ENCODE measurements around the gene PIANP. TPM values are rescaled to one million over a fixed set of nuclear protein-coding genes. Genes with fewer than 3 reads are reported as not detected.
"Not testable (repeated sequence)": the region's sequence is repeated elsewhere in the genome, so short reads cannot be mapped to it uniquely, and the experiment has no call there.

The PIANP gene
- total RNA-seq, 2 donors from 2014 or later: 0.58 to 0.76 TPM

DNA sequence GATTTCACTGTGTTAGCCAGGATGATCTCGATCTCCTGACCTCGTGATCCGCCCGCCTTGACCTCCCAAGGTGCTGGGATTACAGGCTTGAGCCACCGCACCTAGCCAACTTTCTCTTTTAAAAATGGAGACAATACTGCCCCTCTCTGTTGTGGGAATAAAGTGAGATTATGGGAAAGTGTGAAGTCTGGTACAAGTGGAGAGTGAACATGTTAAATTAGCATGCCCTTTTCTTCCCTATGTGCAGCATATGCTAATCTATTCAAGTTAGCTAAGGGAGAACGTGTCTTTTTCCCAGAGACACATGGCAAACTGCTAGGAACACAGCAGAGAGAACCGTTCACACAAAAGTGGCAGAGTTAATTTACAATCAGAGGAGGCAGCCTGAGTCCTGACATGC, 24.7 kb upstream of the PIANP start:
- Mint-ChIP-seq H3K27ac (no peak overlapping the region), H3K9me3 (no peaks in the 10 kb centered on the region), H3K27me3 (ENCODE audit: low read depth) (no peaks in the 10 kb centered on the region), H3K36me3 (ENCODE audit: insufficient read depth in 2 of 2) (peaks cover 1 to 8% of the 10 kb centered on the region in 2 donors), H3K4me1 (ENCODE audit: low read depth) (peaks cover 30% of the 10 kb centered on the region), H3K4me3 (peak overlapping the region; percentile 59 to 98)
- ATAC-seq (replicated peaks in 1 of 2): no peak
- no peak for DNase-seq

DNA sequence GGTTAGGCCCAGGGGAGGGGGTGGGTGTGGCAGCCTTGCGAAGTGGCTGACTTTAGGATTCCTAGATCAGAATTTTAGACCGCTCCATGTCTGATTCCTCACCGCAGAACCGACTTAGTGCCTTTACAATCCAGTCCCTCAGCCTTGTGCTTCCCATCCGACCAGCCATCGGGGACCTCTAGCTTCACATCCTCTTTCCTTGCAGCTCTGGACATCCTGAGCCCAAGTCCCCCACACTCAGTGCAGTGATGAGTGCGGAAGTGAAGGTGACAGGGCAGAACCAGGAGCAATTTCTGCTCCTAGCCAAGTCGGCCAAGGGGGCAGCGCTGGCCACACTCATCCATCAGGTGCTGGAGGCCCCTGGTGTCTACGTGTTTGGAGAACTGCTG, 23.8 kb upstream of the PIANP start:
- Mint-ChIP-seq H3K27me3 (ENCODE audit: low read depth) (no peaks in the 10 kb centered on the region), H3K27ac (peak overlapping the region; percentile 96), H3K36me3 (ENCODE audit: insufficient read depth in 2 of 2) (peaks cover 1 to 6% of the 10 kb centered on the region in 2 donors), H3K4me1 (ENCODE audit: low read depth) (peaks cover 30% of the 10 kb centered on the region), H3K4me3 (peak overlapping the region; percentile 95 to 98), H3K9me3 (no peaks in the 10 kb centered on the region)
- peak; percentile 22 to 43 for ATAC-seq (replicated peaks in 1 of 2)
- DNase-seq: peak; percentile 35 to 48

DNA sequence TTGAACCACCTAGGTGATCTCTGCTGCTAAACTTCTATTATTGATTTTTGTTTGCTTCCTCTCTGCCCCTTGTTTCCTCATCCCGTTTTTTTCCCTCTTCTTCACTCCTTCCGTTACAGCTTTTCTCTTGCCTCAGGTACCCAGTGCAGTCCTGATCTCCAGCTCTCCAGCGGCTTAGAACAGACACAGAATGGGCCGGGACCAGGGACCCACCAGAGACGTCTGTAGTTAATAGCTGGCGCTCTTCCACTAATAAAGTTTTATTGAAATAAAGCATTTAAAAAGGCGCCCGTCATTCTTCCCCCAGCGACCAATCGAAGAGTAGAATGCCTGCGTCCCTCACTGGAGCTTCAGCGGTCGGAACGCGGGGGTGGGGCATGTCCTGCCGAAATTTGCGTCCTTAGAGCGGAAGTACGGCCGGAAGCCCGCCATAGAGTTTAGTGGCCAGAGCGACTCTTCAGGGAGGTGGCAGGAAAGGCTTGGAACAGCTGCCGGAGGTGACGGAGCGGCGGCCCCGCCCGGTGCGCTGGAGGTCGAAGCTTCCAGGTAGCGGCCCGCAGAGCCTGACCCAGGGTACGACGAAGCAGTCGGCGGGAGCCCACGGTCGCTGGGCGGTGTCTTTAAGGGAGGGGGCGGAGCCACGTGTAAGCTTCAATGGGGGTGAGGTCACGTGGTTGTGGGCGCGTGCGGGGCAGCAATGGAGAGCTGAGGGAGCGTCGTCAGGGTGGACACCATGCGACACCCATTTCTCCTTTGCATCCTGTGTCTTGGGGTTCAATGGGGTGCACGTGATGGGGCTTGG, 23.2 kb upstream of the PIANP start, which contains the start of gene COPS7A:
TSS of gene COPS7A (plus strand) at position 440 of the 802 bp plus-strand sequence. CDS start 611 bp downstream, outside the sequence.
- peak within 1 kb of the TSS; percentile 96 for H3K27ac Mint-ChIP-seq
- peak; percentile 97 to 98 for DNase-seq
- ATAC-seq (replicated peaks in 1 of 2): peak; percentile 97
- H3K4me1 Mint-ChIP-seq (ENCODE audit: low read depth): peaks cover 30% of the 10 kb centered on the region
- H3K27me3 Mint-ChIP-seq (ENCODE audit: low read depth): no peaks in the 10 kb centered on the region
- H3K9me3 Mint-ChIP-seq: no peaks in the 10 kb centered on the region
- peak within 1 kb of the TSS; percentile 95 to 98 for H3K4me3 Mint-ChIP-seq
- peaks cover 1 to 6% of the 10 kb centered on the region in 2 donors for H3K36me3 Mint-ChIP-seq (ENCODE audit: insufficient read depth in 2 of 2)

DNA sequence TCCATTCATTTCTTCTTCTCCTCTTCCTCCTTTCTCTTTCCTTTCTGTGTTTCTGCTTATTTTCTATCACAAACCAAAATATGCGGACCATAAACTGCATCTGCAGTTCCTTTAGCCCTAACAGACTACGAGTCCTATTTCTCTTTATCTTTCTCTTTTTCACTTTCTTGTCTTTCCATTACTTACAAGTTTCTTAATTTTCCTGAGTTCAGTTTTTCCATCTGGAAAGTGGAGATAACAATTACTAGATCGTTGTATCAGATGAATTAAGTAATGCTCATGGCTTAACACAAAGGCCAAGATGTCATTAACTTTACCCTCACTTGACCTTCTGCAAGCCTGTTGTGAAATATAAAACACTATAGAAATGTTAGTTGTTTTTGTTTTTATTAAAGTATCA, 22.2 kb upstream of the PIANP start:
- peaks cover 1 to 6% of the 10 kb centered on the region in 2 donors for H3K36me3 Mint-ChIP-seq (ENCODE audit: insufficient read depth in 2 of 2)
- ATAC-seq (replicated peaks in 1 of 2) (no peak), DNase-seq (no peak)
- H3K9me3 Mint-ChIP-seq: no peaks in the 10 kb centered on the region
- H3K4me1 Mint-ChIP-seq (ENCODE audit: low read depth): peaks cover 30% of the 10 kb centered on the region
- no peaks in the 10 kb centered on the region for H3K27me3 Mint-ChIP-seq (ENCODE audit: low read depth)
- no peak overlapping the region for H3K27ac Mint-ChIP-seq
- H3K4me3 Mint-ChIP-seq: peak overlapping the region in 1 of 2 donors; percentile 10

DNA sequence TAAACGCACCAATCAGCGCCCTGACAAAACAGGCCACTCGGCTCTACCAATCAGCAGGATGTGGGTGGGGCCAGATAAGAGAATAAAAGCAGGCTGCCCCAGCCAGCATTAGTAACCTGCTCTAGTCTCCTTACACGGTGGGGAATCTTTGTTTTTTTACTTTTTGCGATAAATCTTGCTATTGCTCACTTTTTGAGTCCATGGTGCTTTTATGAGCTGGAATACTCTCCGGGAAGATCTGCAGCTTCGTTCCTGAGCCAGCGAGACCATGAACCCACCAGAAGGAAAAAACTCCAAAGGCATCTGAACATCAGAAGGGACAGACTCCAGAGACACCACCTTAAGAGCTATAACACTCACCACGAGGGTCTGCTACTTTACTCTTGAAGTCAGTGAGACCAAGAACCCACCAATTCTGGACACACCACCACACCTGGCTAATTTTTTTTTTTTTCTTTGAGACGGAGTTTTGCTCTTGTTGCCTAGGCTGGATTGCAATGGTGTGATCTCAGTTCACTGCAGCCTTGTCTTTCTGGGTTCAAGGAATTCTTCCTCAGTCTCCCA, 16.3 kb upstream of the PIANP start:
- Mint-ChIP-seq H3K27me3 (ENCODE audit: low read depth) (no peaks in the 10 kb centered on the region), H3K36me3 (ENCODE audit: insufficient read depth in 2 of 2) (no peaks in the 10 kb centered on the region), H3K27ac (no peak overlapping the region), H3K9me3 (no peaks in the 10 kb centered on the region), H3K4me1 (ENCODE audit: low read depth) (peaks cover 5% of the 10 kb centered on the region), H3K4me3 (no peak overlapping the region)
- DNase-seq: no peak
- no peak for ATAC-seq (replicated peaks in 1 of 2)

DNA sequence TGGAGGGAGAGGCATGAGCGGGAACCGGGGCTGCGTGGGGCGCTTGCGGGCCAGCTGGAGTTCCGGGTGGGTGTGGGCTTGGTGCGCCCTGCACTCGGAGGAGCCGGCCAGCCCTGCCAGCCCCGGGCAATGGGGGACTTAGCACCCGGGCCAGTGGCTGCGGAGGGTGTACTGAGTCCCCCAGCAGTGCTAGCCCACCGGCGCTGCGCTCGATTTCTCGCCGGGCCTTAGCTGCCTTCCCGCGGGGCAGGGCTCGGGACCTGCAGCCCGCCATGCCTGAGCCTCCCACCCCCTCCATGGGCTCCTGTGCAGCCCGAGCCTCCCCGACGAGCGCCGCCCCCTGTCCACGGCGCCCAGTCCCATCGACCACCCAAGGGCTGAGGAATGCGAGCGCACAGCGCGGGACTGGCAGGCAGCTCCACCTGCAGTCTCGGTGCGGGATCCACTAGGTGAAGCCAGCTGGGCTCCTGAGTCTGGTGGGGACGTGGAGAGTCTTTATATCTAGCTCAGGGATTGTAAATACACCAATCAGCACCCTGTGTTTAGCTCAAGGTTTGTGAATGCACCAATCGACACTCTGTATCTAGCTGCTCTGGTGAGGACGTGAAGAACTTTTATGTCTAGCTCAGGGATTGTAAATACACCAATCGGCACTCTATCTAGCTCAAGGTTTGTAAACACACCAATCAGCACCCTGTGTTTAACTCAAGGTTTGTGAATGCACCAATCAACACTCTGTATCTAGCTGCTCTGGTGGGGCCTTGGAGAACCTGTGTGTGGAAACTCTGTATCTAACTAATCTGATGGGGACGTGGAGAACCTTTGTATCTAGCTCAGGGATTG, 15.6 kb upstream of the PIANP start:
- not testable (repeated sequence) for H3K4me3 Mint-ChIP-seq; DNase-seq; H3K27ac Mint-ChIP-seq; ATAC-seq (replicated peaks in 1 of 2); H3K4me1 Mint-ChIP-seq (ENCODE audit: low read depth); H3K36me3 Mint-ChIP-seq (ENCODE audit: insufficient read depth in 2 of 2); H3K27me3 Mint-ChIP-seq (ENCODE audit: low read depth); H3K9me3 Mint-ChIP-seq

DNA sequence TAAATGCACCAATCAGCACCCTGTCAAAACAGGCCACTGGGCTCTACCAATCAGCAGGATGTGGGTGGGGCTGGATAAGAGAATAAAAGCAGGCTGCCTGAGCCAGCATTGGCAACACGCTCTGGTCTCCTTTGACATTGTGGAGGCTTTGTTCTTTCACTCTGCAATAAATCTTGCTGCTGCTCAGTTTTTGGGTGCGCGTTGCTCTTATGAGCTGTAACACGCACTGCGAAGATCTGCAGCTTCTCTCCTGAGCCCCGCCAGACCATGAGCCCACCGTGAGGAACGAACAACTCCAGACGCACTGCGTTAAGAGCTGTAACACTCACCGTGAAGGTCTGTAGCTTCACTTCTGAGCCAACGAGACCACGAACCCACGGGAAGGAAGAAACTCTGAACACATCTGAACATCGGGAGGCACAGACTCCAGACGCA, 8.4 kb upstream of the PIANP start:
- peak overlapping the region; percentile 35 for H3K27ac Mint-ChIP-seq
- ATAC-seq (replicated peaks in 1 of 2): peak; percentile 32 to 69
- no peaks in the 10 kb centered on the region for H3K9me3 Mint-ChIP-seq
- peaks cover 23% of the 10 kb centered on the region for H3K27me3 Mint-ChIP-seq (ENCODE audit: low read depth)
- H3K4me1 Mint-ChIP-seq (ENCODE audit: low read depth): peaks cover 10% of the 10 kb centered on the region
- no peaks in the 10 kb centered on the region for H3K36me3 Mint-ChIP-seq (ENCODE audit: insufficient read depth in 2 of 2)
- peak overlapping the region; percentile 77 to 81 for H3K4me3 Mint-ChIP-seq
- peak; percentile 25 to 49 for DNase-seq

DNA sequence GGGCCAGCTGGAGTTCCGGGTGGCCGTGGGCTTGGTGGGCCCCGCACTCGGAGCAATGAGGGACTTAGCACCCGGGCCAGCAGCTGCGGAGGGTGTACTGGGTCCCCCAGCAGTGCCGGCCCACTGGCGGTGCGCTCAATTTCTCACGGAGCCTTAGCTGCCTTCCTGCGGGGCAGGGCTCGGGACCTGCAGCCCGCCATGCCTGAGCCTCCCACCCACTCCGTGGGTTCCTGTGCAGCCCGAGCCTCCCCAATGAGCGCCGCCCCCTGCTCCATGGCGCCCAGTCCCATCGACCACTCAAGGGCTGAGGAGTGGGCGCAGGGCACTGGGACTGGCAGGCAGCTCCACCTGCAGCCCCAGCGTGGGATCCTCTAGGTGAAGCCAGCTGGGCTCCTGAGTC, 7.7 kb upstream of the PIANP start:
- H3K36me3 Mint-ChIP-seq (ENCODE audit: insufficient read depth in 2 of 2); H3K9me3 Mint-ChIP-seq; H3K27ac Mint-ChIP-seq; H3K4me3 Mint-ChIP-seq; ATAC-seq (replicated peaks in 1 of 2); DNase-seq: not testable (repeated sequence)
- Mint-ChIP-seq H3K27me3 (ENCODE audit: low read depth) (peaks cover 29% of the 10 kb centered on the region), H3K4me1 (ENCODE audit: low read depth) (peaks cover 15% of the 10 kb centered on the region)

DNA sequence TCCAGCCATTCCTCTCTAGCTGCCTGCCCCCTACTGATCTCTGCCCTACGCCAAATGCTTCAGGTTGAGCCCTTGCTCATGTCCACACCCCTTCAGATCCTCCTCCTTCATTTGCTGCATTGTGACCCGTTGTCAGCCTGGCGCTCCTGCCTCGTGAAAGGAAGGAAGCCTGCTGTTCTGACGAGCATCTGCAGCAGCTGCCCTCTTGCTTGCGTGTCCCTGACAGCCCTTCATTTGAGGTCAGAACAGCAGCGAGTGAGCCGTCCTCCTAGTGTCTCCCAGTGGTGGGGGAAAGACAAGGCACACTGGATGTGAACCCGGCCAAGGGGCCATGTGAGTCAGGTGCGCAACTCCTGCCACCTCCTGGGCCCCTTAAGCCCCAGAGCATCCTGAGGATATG, 3.0 kb upstream of the PIANP start:
- peaks cover 64% of the 10 kb centered on the region for H3K27me3 Mint-ChIP-seq (ENCODE audit: low read depth)
- H3K4me3 Mint-ChIP-seq: no peak overlapping the region
- no peak overlapping the region for H3K27ac Mint-ChIP-seq
- peaks cover 3 to 7% of the 10 kb centered on the region in 2 donors for H3K36me3 Mint-ChIP-seq (ENCODE audit: insufficient read depth in 2 of 2)
- H3K4me1 Mint-ChIP-seq (ENCODE audit: low read depth): peaks cover 34% of the 10 kb centered on the region
- DNase-seq: peak in 1 of 2 donors; percentile 8
- H3K9me3 Mint-ChIP-seq: no peaks in the 10 kb centered on the region
- no peak for ATAC-seq (replicated peaks in 1 of 2)

DNA sequence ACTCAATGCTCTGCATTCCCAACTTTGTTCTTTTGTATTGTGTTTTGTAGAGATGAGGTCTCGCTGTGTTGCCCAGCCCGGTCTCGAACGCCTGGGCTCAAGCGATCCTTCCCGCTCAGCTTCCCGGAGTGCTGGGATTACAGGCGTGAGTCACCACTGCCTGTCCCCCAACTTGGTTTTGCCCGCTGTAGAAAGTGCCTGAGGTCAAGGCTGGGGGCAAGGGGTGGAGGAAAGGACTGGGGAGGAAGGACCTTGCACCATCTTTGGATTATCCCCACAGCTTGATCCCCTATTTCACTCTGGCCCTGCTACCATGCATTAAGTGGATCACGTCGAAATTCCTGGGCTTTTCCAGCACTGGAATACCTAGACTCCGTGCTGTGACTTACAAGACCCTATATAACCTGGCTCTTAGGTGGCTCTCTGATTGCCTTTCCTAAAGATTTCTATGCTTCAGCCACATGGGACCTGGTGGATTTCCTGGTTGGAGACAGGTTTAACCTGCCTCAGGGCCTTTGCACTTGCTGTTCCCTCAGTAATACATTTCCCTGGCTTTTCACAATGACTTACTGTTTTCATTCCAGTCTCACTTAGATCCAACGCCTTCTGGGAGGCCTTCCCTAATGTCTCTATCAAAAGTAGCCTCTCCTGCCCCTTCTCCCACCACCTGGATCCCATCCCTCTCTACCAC, 608 bp upstream of the PIANP start:
- peak overlapping the region; percentile 13 for H3K27ac Mint-ChIP-seq
- peaks cover 3 to 7% of the 10 kb centered on the region in 2 donors for H3K36me3 Mint-ChIP-seq (ENCODE audit: insufficient read depth in 2 of 2)
- peak overlapping the region; percentile 82 to 84 for H3K4me3 Mint-ChIP-seq
- H3K4me1 Mint-ChIP-seq (ENCODE audit: low read depth): peaks cover 32% of the 10 kb centered on the region
- peaks cover 71% of the 10 kb centered on the region for H3K27me3 Mint-ChIP-seq (ENCODE audit: low read depth)
- no peak for DNase-seq
- ATAC-seq (replicated peaks in 1 of 2): no peak
- H3K9me3 Mint-ChIP-seq: no peaks in the 10 kb centered on the region

DNA sequence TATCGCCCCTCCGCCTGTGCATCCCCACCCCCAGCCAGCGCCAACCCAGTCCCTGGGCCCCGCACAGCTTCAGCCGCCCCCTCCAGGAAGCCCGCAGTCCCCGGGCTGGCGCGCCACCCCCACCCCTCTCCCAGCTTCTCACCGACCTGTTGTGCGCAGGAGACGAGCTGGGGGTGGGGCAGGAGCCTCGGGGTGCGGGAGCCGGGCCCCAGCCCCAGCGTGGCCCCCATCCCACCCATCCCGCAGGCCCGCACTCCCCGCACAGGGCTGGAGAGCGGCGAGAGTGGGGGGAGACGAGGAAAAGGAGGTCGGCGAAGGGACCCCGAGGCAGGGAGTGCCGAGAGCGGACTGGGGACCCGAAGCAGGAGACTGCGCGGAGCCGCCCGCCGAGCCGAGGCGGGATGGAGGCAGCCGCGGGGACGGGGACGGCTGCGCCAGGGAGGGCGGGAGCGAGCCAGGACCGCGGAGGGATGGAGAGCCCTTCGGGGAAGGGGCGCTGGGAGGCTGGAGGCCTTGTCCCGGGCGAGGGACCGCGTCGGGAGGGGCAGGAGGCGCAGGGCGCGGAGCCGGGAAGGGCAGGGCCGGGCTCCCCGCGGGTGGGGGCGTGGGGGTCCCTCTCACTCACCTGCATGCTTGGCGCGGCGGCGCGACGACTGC, 498 bp downstream of the PIANP start:
- Mint-ChIP-seq H3K9me3 (no peaks in the 10 kb centered on the region), H3K36me3 (ENCODE audit: insufficient read depth in 2 of 2) (peaks cover 3 to 7% of the 10 kb centered on the region in 2 donors), H3K4me3 (peak overlapping the region; percentile 78 to 82), H3K27ac (no peak overlapping the region), H3K27me3 (ENCODE audit: low read depth) (peaks cover 65% of the 10 kb centered on the region), H3K4me1 (ENCODE audit: low read depth) (peaks cover 32% of the 10 kb centered on the region)
- DNase-seq: peak; percentile 20 to 36
- peak; percentile 57 to 65 for ATAC-seq (replicated peaks in 1 of 2)
